Lower leg skin (tissue), 3 donors: ENCODE measurements around the gene HEPH.
"Not testable (repeated sequence)": the region's sequence is repeated elsewhere in the genome, so short reads cannot be mapped to it uniquely, and the experiment has no call there.

Experiments
- CTCF ChIP-seq, 3 donors: fragments of 450-650 bp; IDR thresholded peaks; one replicate each; pipeline ENCODE4 v1.5.1; 2016; ENCODE audit warnings: antibody characterized with exemption in 3 of 3, mild to moderate bottlenecking in 3 of 3, moderate library complexity in 2 of 3
- POLR2A ChIP-seq, 2 donors: fragments of 450-650 bp; IDR thresholded peaks; one replicate each; pipeline ENCODE4 v1.6.1; 2016 to 2017; ENCODE audit warnings: antibody characterized with exemption in 2 of 2, mild to moderate bottlenecking in 1 of 2, moderate library complexity in 1 of 2

- TF ChIP-seq CTCF, POLR2A (IDR thresholded peaks at IDR 0.05): not testable (repeated sequence)
Measured at GRCh38 chrX:66118722-66119121, 45.3 kb upstream of the HEPH start.
